Spleen (tissue), 7 donors: ENCODE results near the gene HIF3A.

ENCODE experiments used
- CTCF ChIP-seq, 11 experiments: fragments of 200-600 bp in 7 of 11; fragments of 450-650 bp in 4 of 11; sonication (generic) in 4 of 11; IDR thresholded peaks in 8 of 11; conservative IDR thresholded peaks in 3 of 11; 1 replicate in 7 of 11; 2 replicates in 4 of 11; pipeline versions ENCODE4 v1.4.0 to v1.8.0; 2016 to 2021; ENCODE audit warnings: antibody characterized with exemption in 11 of 11, inconsistent platforms in 4 of 11, mild to moderate bottlenecking in 1 of 11
- POLR2A ChIP-seq, 3 donors: fragments of 450-650 bp; IDR thresholded peaks; one replicate each; pipeline ENCODE4 v1.5.1; 2017; ENCODE audit warnings: antibody characterized with exemption in 3 of 3, mild to moderate bottlenecking in 1 of 3
- donor health status: DM: no; HTN: no; CAD: no; lungs with moderate emphysema.
- donor health status: DM: no; HTN: no; CAD: no.
- donor health status: DM: no; HTN: no; CAD: no.

DNA sequence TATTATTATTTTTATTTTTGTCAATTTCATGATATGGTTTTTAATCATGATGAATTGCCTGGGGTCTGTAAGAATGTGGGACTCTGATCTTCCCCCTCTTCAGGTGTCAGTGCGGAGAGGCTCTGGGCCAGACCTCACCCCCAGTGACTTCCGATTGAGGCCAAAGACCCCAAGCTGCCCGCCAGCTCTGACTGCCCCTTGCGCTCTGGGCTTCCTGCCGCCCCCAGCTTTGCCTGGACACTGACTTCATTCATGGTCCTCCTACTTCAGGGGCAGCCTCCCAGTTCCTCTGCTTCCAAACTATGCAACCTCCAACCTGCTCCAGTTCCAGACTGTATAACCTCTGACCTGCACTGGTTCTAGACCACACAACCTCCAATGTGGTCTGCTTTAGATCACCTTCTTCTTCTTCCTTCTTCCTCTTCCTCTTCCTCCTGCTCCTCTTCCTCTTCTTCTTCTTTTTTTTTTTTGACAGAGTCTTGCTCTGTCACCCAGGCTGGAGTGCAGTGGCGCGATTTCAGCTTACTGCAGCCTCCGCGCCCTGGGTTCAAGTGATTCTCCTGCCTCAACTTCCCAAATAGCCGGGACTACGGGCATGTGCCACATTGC, 43.3 kb downstream of the HIF3A start:
- TF ChIP-seq POLR2A (IDR thresholded peaks at IDR 0.05) (no peak), CTCF (IDR thresholded peaks at IDR 0.05 in 8 of 11, conservative IDR thresholded peaks at IDR 0.05 in 3 of 11) (no peak)
